Common myeloid progenitor, CD34-positive (primary cell): Measurements from ENCODE around the gene UGP2.

ENCODE experiments used
- CTCF ChIA-PET: fragments of 350-600 bp; sonication (Branson Sonifier 250); formaldehyde crosslinking; loops from one replicate; lab custom pipeline; 2021; ENCODE audit warnings: antibody characterized with exemption; lab: Charles Lee
- POLR2A ChIA-PET: fragments of 350-600 bp; sonication (Branson Sonifier 250); formaldehyde crosslinking; loops from one replicate; lab custom pipeline; 2021; ENCODE audit warnings: antibody characterized with exemption; lab: Charles Lee
- DNase-seq, 3 donors: peaks; one replicate each; pipeline versions ENCODE4 v3.0.0 to v3.0.0-alpha.2; 2013
- H3K27ac ChIP-seq, 2 experiments: 1 replicate in 1 of 2; 2 replicates in 1 of 2; pipeline ENCODE4 v1.7.0; 2013; ENCODE audit warnings: inconsistent platforms in 2 of 2, low read length in 2 of 2, mild to moderate bottlenecking in 2 of 2, low read depth in 1 of 2, moderate library complexity in 1 of 2; ENCODE audit not compliant: severe bottlenecking in 2 of 2, insufficient read depth in 1 of 2, poor library complexity in 1 of 2
- H3K27me3 ChIP-seq, 5 experiments: replicated peaks in 2 of 5; 1 replicate in 3 of 5; 2 replicates in 2 of 5; pipeline versions ENCODE4 v1.6.1 to v1.7.0; 2013; ENCODE audit warnings: low read length in 4 of 5, mild to moderate bottlenecking in 2 of 5, moderate library complexity in 2 of 5, inconsistent platforms in 1 of 5; ENCODE audit not compliant: insufficient read depth in 5 of 5, control insufficient read depth in 4 of 5
- H3K36me3 ChIP-seq, 4 experiments: 1 replicate in 2 of 4; 2 replicates in 2 of 4; pipeline versions ENCODE4 v1.6.1 to v1.7.0; 2013; ENCODE audit warnings: low read length in 3 of 4, control low read depth in 1 of 4, mild to moderate bottlenecking in 1 of 4; ENCODE audit not compliant: control insufficient read depth in 4 of 4, insufficient read depth in 4 of 4
- H3K4me1 ChIP-seq, 4 experiments: 1 replicate in 3 of 4; 2 replicates in 1 of 4; pipeline versions ENCODE4 v1.6.1 to v1.7.1; 2013; ENCODE audit warnings: low read length in 3 of 4, mild to moderate bottlenecking in 3 of 4, control low read depth in 1 of 4, inconsistent platforms in 1 of 4, moderate library complexity in 1 of 4; ENCODE audit not compliant: control insufficient read depth in 4 of 4, insufficient read depth in 4 of 4; ENCODE audit errors: control extremely low read depth in 1 of 4
- H3K4me3 ChIP-seq, 7 experiments: 1 replicate in 4 of 7; 2 replicates in 3 of 7; pipeline versions ENCODE4 v1.5.1 to v1.7.0; 2013; ENCODE audit warnings: mild to moderate bottlenecking in 7 of 7, low read length in 6 of 7, moderate library complexity in 6 of 7, inconsistent platforms in 2 of 7, low read depth in 2 of 7, control low read depth in 1 of 7; ENCODE audit not compliant: insufficient read depth in 4 of 7, control insufficient read depth in 1 of 7; ENCODE audit errors: extremely low read depth in 1 of 7
- H3K9me3 ChIP-seq, 5 experiments: 1 replicate in 4 of 5; 2 replicates in 1 of 5; pipeline versions ENCODE4 v1.6.1 to v1.7.1; 2013; ENCODE audit warnings: low read length in 4 of 5, mild to moderate bottlenecking in 2 of 5, inconsistent platforms in 1 of 5, low read depth in 1 of 5, moderate library complexity in 1 of 5; ENCODE audit not compliant: control insufficient read depth in 4 of 5, insufficient read depth in 2 of 5; ENCODE audit errors: control extremely low read depth in 1 of 5
- WGBS: methylation state at CpG from one replicate; pipeline ENCODE4 v1.1.5; 2013; ENCODE audit not compliant: insufficient coverage; 5-methylcytosine and 5-hydroxymethylcytosine counted together

Gene UGP2

GRCh38 chr2:63871864-63872263 lies 30.2 kb downstream of the UGP2 start:
- H3K36me3 ChIP-seq, result peaks cover 8 to 51% (median 32%) of the 10 kb centered on the region in 4 experiments
- no peak overlapping the region for H3K4me3 ChIP-seq
- peaks cover 0 to 14% (median 2%) of the 10 kb centered on the region in 5 experiments for H3K9me3 ChIP-seq
- ChIA-PET POLR2A (no interaction called here), CTCF (interaction anchor here (0.9 kb wide), 1 partner anchor 9 kb away, joined by 3 read pairs; no protein-coding TSS in a partner anchor)
- peaks cover 0 to 5% (median 0%) of the 10 kb centered on the region in 4 experiments for H3K4me1 ChIP-seq
- H3K27ac ChIP-seq, result no peak overlapping the region
- WGBS, result 100% methylated on average over 1 of the region's 4 CpGs
- H3K27me3 ChIP-seq, result no peaks in the 10 kb centered on the region
- no peak for DNase-seq

GRCh38 chr2:63872571-63873328 lies 31.1 kb downstream of the UGP2 start:
- no peak overlapping the region for H3K4me3 ChIP-seq
- H3K27ac ChIP-seq, result no peak overlapping the region
- peaks cover 0 to 5% (median 0%) of the 10 kb centered on the region in 4 experiments for H3K4me1 ChIP-seq
- H3K36me3 ChIP-seq, result peaks cover 13 to 46% (median 32%) of the 10 kb centered on the region in 4 experiments
- ChIA-PET POLR2A (no interaction called here), CTCF (interaction anchor here (0.7 to 3.0 kb wide), 3 partner anchors 8 to 11 kb away, joined by 3 to 16 read pairs (median 3); no protein-coding TSS in a partner anchor)
- peaks cover 0 to 14% (median 2%) of the 10 kb centered on the region in 5 experiments for H3K9me3 ChIP-seq
- 100% methylated on average over 2 of the region's 6 CpGs for WGBS
- no peaks in the 10 kb centered on the region for H3K27me3 ChIP-seq
- DNase-seq, result no peak

- H3K36me3 ChIP-seq, result peaks cover 13 to 49% (median 34%) of the 10 kb centered on the region in 4 experiments
- CTCF ChIA-PET, result interaction anchor here (1.3 to 3.0 kb wide), 2 partner anchors 12 to 181 kb away, joined by 3 to 16 read pairs; no protein-coding TSS in a partner anchor
Measured at GRCh38 chr2:63874204-63875130, 32.8 kb downstream of the UGP2 start.

GRCh38 chr2:63875131-63875527 lies 33.4 kb downstream of the UGP2 start:
- ChIA-PET POLR2A (interaction anchor here (1.2 kb wide), 1 partner anchor 25 kb away, joined by 3 read pairs; no protein-coding TSS in a partner anchor), CTCF (interaction anchor here (1.2 to 3.0 kb wide), 4 partner anchors 11 to 182 kb away, joined by 3 to 16 read pairs (median 4); no protein-coding TSS in a partner anchor)
- H3K27me3 ChIP-seq, result no peaks in the 10 kb centered on the region
- H3K27ac ChIP-seq, result no peak overlapping the region
- 100% methylated on average over 1 of the region's 1 CpG for WGBS
- DNase-seq, result no peak
- peaks cover 0 to 6% (median 0%) of the 10 kb centered on the region in 4 experiments for H3K4me1 ChIP-seq
- H3K4me3 ChIP-seq, result no peak overlapping the region
- H3K36me3 ChIP-seq, result peaks cover 13 to 49% (median 34%) of the 10 kb centered on the region in 4 experiments
- H3K9me3 ChIP-seq, result peaks cover 0 to 14% (median 2%) of the 10 kb centered on the region in 5 experiments

More at GRCh38 chr2:63874204-63875130, 32.8 kb downstream of the UGP2 start:
- Histone ChIP-seq H3K4me3 (no peak overlapping the region), H3K27me3 (no peaks in the 10 kb centered on the region), H3K4me1 (peaks cover 0 to 5% (median 0%) of the 10 kb centered on the region in 4 experiments), H3K27ac (no peak overlapping the region), H3K9me3 (peaks cover 0 to 14% (median 2%) of the 10 kb centered on the region in 5 experiments)
- DNase-seq, result no peak
- POLR2A ChIA-PET, result no interaction called here
- 96% methylated on average over 4 of the region's 5 CpGs for WGBS

GRCh38 chr2:63875559-63876245 lies 34.0 kb downstream of the UGP2 start:
- WGBS, result 100% methylated on average over 1 of the region's 3 CpGs
- Histone ChIP-seq H3K4me1 (peaks cover 0 to 11% (median 2%) of the 10 kb centered on the region in 4 experiments), H3K36me3 (peaks cover 13 to 51% (median 34%) of the 10 kb centered on the region in 4 experiments), H3K27me3 (no peaks in the 10 kb centered on the region), H3K4me3 (no peak overlapping the region), H3K9me3 (peaks cover 0 to 14% (median 2%) of the 10 kb centered on the region in 5 experiments), H3K27ac (peak overlapping the region in 1 of 2 experiments; percentile 36)
- ChIA-PET POLR2A (interaction anchor here (0.6 to 1.2 kb wide), 2 partner anchors 26 to 622 kb away, joined by 3 to 4 read pairs; no protein-coding TSS in a partner anchor), CTCF (interaction anchor here (1.2 to 1.5 kb wide), 3 partner anchors 11 to 183 kb away, joined by 3 to 5 read pairs (median 3); no protein-coding TSS in a partner anchor)
- peak in 1 of 3 donors; percentile 20 for DNase-seq

GRCh38 chr2:63876311-63876710 lies 34.6 kb downstream of the UGP2 start:
- POLR2A ChIA-PET, result interaction anchor here (0.6 to 1.2 kb wide), 2 partner anchors 26 to 621 kb away, joined by 3 to 4 read pairs; no protein-coding TSS in a partner anchor
- DNase-seq, result no peak
- H3K27me3 ChIP-seq, result no peaks in the 10 kb centered on the region
- CTCF ChIA-PET, result interaction anchor here (1.2 to 1.5 kb wide), 3 partner anchors 12 to 183 kb away, joined by 3 to 5 read pairs (median 3); no protein-coding TSS in a partner anchor
- peaks cover 0 to 14% (median 2%) of the 10 kb centered on the region in 5 experiments for H3K9me3 ChIP-seq
- peaks cover 14 to 54% (median 33%) of the 10 kb centered on the region in 4 experiments for H3K36me3 ChIP-seq
- no peak overlapping the region for H3K4me3 ChIP-seq
- no peak overlapping the region for H3K27ac ChIP-seq
- no CpG with 5 or more reads among the region's 5 CpGs for WGBS
- H3K4me1 ChIP-seq, result peaks cover 0 to 16% (median 2%) of the 10 kb centered on the region in 4 experiments
